ENCODE data around the gene SLC23A2.
"Not testable (repeated sequence)": the region's sequence is repeated elsewhere in the genome, so short reads cannot be mapped to it uniquely, and the experiment has no call there.

Gene SLC23A2

DNA sequence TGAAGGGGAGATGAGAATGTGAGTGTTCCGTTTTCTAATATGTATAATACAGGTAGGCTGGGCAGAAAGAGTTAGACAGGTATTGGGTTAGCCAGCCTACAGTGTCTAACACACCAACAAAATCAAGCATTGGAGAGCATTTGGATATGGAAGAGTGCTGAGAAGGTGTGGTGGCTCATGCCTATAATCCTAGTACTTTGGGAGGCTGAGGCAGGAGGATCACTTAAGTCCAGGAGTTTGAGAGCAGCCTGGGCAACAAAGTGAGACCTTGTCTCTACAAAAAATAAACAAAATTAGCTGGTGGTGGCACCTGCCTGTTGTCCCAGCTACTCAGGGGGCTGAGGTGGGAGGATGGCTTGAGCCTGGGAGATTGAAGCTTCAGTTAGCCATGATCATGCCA, 38.6 kb upstream of the SLC23A2 start:
- no peak overlapping the region for H3K4me3 ChIP-seq (ENCODE audit: control insufficient read depth, low read depth, low read length)
- DNase-seq (ENCODE audit: low read depth) = no peak
- TF ChIP-seq, protein P1, sequence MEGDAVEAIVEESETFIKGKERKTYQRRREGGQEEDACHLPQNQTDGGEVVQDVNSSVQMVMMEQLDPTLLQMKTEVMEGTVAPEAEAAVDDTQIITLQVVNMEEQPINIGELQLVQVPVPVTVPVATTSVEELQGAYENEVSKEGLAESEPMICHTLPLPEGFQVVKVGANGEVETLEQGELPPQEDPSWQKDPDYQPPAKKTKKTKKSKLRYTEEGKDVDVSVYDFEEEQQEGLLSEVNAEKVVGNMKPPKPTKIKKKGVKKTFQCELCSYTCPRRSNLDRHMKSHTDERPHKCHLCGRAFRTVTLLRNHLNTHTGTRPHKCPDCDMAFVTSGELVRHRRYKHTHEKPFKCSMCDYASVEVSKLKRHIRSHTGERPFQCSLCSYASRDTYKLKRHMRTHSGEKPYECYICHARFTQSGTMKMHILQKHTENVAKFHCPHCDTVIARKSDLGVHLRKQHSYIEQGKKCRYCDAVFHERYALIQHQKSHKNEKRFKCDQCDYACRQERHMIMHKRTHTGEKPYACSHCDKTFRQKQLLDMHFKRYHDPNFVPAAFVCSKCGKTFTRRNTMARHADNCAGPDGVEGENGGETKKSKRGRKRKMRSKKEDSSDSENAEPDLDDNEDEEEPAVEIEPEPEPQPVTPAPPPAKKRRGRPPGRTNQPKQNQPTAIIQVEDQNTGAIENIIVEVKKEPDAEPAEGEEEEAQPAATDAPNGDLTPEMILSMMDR (IDR thresholded peaks at IDR 0.05; ENCODE audit: control insufficient read depth, insufficient read depth, low read depth, low read length, missing control alignments) = no peak

DNA sequence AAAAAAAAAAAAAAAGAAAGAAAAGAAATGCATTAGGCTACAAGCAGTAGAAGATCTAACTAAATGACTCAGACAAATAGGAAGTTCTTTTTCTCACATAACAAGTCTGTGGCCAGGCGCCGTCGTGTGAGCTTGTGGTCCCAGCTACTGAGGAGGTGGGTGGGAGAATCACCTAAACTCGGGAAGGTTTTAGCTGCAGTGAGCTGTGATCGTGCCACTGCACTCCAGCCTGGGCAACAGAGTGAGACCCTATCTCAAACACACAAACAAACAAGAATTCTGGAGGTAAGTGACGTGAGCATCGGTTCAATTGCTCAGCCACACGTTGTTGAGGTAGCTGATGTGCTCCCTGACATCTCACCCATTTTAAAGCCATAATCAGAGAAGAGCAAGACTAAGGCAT, 37.9 kb upstream of the SLC23A2 start:
- TF ChIP-seq, protein P1 (IDR thresholded peaks at IDR 0.05; ENCODE audit: control insufficient read depth, insufficient read depth, low read depth, low read length, missing control alignments) = no peak
- no peak for DNase-seq (ENCODE audit: low read depth)
- H3K4me3 ChIP-seq (ENCODE audit: control insufficient read depth, low read depth, low read length) = no peak overlapping the region

DNA sequence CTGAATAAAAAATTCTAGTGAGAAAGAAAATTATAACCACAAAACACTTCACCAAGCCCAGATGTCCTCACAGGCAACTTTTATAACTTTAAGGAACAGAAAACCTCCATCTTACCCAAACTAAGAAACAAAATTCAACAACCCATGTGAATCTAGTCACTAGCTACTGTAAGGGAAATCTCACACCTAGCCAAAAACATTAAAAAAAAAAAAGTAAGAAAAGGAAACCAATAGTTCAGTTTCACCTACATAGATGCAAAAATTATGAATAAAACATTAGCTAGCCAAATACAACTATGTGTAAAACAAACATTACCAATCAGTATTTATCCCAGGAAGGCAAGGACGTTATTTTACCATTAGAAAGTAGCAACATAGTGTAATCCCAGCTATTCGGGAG, 35.5 kb upstream of the SLC23A2 start:
- H3K4me3 ChIP-seq (ENCODE audit: control insufficient read depth, low read depth, low read length) = no peak overlapping the region
- TF ChIP-seq, protein P1 (IDR thresholded peaks at IDR 0.05; ENCODE audit: control insufficient read depth, insufficient read depth, low read depth, low read length, missing control alignments) = no peak
- DNase-seq (ENCODE audit: low read depth) = no peak

DNA sequence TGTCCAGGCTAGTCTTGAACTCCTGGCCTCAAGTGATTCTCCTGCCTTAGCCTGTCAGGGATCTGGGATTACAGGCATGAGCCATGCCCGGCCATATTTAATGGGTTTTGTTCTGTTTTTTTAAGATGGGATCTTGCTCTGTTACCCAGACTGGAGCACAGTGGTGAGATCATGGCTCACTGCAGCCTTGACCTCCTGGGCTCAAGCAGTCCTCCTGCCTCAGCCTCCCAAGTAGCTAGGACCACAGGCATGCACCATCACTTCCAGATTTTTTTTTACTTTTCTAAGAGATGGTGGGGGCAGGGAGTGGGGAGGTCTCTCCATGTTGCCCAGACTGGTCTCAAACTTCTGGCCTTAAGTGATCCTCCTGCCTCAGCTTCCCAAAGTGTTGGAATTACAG, 34.2 kb upstream of the SLC23A2 start:
- not testable (repeated sequence) for DNase-seq (ENCODE audit: low read depth); H3K4me3 ChIP-seq (ENCODE audit: control insufficient read depth, low read depth, low read length)

DNA sequence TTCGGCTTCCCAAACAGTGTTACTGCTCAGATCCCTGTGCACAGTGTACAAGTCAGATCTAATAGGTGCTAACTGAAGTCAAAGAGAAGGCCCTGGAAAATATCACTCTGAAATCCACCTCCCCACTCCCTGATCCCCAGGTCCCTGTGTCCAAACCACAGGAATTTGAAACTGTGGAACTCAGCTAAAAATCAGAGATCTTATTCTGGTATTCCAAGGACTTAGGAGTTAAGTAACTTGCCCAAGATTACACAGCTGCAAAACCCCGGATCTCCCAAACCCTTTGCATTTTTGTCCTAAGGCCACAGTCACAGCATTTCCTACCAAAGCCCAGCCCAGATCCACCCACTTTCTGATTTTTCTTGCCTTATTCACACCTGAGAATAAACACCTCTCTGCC, 32.3 kb upstream of the SLC23A2 start:
- TF ChIP-seq, protein P1 (IDR thresholded peaks at IDR 0.05; ENCODE audit: control insufficient read depth, insufficient read depth, low read depth, low read length, missing control alignments) = no peak
- no peak overlapping the region for H3K4me3 ChIP-seq (ENCODE audit: control insufficient read depth, low read depth, low read length)
- no peak for DNase-seq (ENCODE audit: low read depth)

DNA sequence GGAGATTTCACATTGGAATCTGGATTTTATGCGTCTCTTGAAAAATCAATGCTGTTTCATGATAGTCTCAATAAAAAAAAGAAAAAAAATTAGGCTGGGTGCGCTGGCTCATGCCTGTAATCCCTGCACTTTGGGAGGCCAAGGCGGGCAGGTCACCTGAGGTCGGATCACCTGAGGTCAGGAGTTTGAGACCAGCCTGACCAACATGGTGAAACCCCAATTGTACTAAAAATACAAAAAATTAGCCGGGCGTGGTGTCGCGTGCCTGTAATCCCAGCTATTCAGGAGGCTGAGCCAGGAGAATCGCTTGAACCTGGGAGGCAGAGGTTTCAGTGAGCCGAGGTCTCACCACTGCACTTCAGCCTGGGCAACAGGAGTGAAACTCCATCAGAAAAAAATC, 30.4 kb upstream of the SLC23A2 start:
- not testable (repeated sequence) for DNase-seq (ENCODE audit: low read depth); H3K4me3 ChIP-seq (ENCODE audit: control insufficient read depth, low read depth, low read length)

DNA sequence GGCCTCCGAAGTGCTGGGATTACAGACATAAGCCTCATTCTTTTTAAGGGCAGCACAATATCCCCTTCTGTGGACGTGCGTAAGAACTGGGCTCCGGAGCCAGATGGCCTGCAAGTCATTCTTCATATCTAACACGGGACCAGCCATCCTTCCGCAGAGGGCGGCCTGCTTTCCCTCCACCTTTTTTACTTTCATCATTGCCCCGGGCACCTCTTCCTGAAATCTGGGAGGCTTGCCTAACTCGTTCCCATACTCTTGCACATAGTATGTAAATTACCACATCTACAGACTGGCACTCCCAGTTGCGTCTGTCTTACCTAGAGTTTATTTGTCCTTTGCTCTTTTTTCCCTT, 29.9 kb upstream of the SLC23A2 start:
- TF ChIP-seq, protein P1 (IDR thresholded peaks at IDR 0.05; ENCODE audit: control insufficient read depth, insufficient read depth, low read depth, low read length, missing control alignments) = no peak
- H3K4me3 ChIP-seq (ENCODE audit: control insufficient read depth, low read depth, low read length) = no peak overlapping the region
- no peak for DNase-seq (ENCODE audit: low read depth)

DNA sequence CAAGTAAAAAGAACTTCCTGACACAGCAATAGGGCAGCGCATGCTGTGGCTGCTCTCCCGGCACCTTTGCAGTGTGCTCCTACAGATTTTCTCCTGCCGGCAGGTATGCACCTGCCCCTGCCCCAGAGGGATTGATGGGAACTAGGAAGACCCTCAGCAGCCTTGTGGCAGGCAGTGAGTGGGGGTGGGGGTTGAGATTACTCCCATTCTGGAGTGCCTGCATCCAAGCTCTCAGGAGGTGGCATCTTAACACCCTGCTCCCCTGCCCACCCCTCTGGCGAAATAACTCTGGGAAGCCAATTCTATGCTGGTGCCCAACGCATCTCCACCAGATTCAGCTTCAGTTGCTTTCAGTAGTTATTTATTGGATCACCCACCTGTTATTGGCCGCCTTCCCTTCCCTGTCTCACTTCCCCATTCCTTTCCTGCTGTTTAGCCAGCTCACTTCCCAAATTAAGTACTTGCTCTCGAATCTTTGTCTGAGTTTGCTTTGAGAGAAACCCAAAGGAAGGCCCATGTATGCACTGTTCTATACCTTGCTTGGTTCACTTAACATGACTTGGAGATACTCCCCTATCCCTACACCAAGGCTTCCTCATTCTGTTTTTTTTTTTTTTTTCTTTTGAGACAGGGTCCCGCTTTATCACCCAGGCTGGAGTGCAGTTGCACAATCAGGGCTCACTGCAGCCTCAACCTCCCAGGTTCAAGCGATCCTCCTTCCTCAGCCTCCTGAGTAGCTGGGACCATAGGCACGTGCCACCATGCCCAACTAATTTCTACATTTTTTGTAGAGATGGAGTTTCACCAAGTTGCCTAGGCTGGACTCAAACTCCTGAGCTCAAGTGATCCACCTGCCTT, 29.3 kb upstream of the SLC23A2 start:
- no peak overlapping the region for H3K4me3 ChIP-seq (ENCODE audit: control insufficient read depth, low read depth, low read length)
- DNase-seq (ENCODE audit: low read depth) = no peak
- TF ChIP-seq, protein P1 (IDR thresholded peaks at IDR 0.05; ENCODE audit: control insufficient read depth, insufficient read depth, low read depth, low read length, missing control alignments) = no peak

DNA sequence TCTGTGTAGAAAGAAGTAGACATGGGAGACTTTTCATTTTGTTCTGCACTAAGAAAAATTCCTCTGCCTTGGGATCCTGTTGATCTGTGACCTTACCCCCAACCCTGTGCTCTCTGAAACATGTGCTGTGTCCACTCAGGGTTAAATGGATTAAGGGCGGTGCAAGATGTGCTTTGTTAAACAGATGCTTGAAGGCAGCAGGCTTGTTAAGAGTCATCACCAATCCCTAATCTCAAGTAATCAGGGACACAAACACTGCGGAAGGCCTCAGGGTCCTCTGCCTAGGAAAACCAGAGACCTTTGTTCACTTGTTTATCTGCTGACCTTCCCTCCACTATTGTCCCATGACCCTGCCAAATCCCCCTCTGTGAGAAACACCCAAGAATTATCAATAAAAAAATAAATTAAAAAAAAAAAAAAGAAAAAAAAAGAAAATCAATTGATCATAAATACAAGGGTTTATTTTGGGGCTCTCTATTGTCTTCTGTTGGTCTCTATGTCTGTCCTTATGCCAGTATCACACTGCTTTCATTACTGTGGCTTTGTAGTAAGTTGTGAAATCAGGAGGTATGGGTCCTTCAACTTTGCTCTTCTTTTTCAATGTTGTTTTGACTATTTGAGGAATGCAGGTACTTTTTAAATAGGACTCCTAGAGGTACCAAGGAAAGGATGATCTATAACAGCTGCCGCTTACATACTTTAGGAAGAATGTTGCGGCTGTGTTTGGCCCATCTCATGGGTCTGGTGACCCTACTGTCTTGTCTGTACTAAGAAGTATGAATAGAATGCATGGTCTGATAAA, 27.1 kb upstream of the SLC23A2 start:
- not testable (repeated sequence) for H3K4me3 ChIP-seq (ENCODE audit: control insufficient read depth, low read depth, low read length); DNase-seq (ENCODE audit: low read depth)
